Upper lobe of left lung (tissue), 6 donors: ENCODE measurements around the gene PHTF2. TPM values are rescaled to one million over a fixed set of nuclear protein-coding genes. Genes with fewer than 3 reads are reported as not detected.

Experiments
- ATAC-seq, 2 donors: fragments of 200-7000 bp; cut with Tn5 transposase; one replicate each; pipeline ENCODE4 v1.9.1; 2022; ENCODE audit warnings: mild to moderate bottlenecking in 2 of 2, moderate library complexity in 2 of 2; ENCODE audit not compliant: low FRiP score in 2 of 2
- DNase-seq, 2 donors: peaks; one replicate each; pipeline ENCODE4 v3.0.0-alpha.2; 2019 to 2020
- H3K27ac ChIP-seq, 4 donors: fragments of 200-600 bp; sonication (generic); one replicate each; pipeline ENCODE4 v1.5.1; 2016 to 2019
- H3K27me3 ChIP-seq, 4 donors: fragments of 200-600 bp; sonication (generic); one replicate each; pipeline ENCODE4 v1.5.1; 2017 to 2019
- H3K36me3 ChIP-seq, 4 donors: fragments of 200-600 bp; sonication (generic); one replicate each; pipeline ENCODE4 v1.5.1; 2016 to 2019
- H3K4me1 ChIP-seq, 4 donors: fragments of 200-600 bp; sonication (generic); one replicate each; pipeline ENCODE4 v1.5.1; 2018 to 2019
- H3K4me3 ChIP-seq, 4 donors: fragments of 200-600 bp; sonication (generic); one replicate each; pipeline ENCODE4 v1.5.1; 2017 to 2019; ENCODE audit warnings: mild to moderate bottlenecking in 2 of 4, moderate library complexity in 1 of 4
- H3K9me3 ChIP-seq, 4 donors: fragments of 200-600 bp; sonication (generic); one replicate each; pipeline ENCODE4 v1.5.1; 2018 to 2019
- CTCF ChIP-seq, 6 experiments: fragments of 450-650 bp in 4 of 6; fragments of 200-600 bp in 2 of 6; sonication (generic) in 2 of 6; IDR thresholded peaks; one replicate each; pipeline ENCODE4 v1.5.1; 2016 to 2019; ENCODE audit warnings: antibody characterized with exemption in 6 of 6
- EP300 ChIP-seq, 4 donors: sonication (generic); formaldehyde crosslinking; IDR thresholded peaks; one replicate each; pipeline ENCODE4 v1.5.1; 2017; ENCODE audit warnings: antibody characterized with exemption in 4 of 4, control low read depth in 2 of 4
- POLR2A ChIP-seq, 4 donors: fragments of 450-650 bp; IDR thresholded peaks; one replicate each; pipeline ENCODE4 v1.5.1; 2016 to 2017; ENCODE audit warnings: antibody characterized with exemption in 4 of 4, mild to moderate bottlenecking in 2 of 4
- POLR2AphosphoS5 ChIP-seq, 2 donors: sonication (generic); formaldehyde crosslinking; IDR thresholded peaks; one replicate each; pipeline ENCODE4 v1.5.1; 2017; ENCODE audit warnings: antibody characterized with exemption in 2 of 2
- WGBS, 2 donors: methylation state at CpG; one replicate each; pipeline ENCODE4 v1.1.5; 2017 to 2018; 5-methylcytosine and 5-hydroxymethylcytosine counted together
- total RNA-seq, 6 donors: library from RNA; depleted of rRNA in 4 of 6; stranded (reverse); fragments of >200 nt in 4 of 6; gene quantifications; one replicate each; pipeline versions ENCODE4 v1.1.0 to v1.2.1, GENCODE V29; 2016 to 2021
- donor health status: DM: no; HTN: no; CAD: no; lungs with moderate emphysema.
- donor health status: DM: no; HTN: yes; CAD: no; lungs with severe emphysema.

The PHTF2 gene
- total RNA-seq, 6 donors from 2014 or later: 7.0 to 25.2 (median 14.7) TPM

GRCh38 chr7:77759294-77759889 lies 39.2 kb upstream of the PHTF2 start:
- no peaks in the 10 kb centered on the region for H3K27me3 ChIP-seq
- peak overlapping the region in 2 of 4 donors; percentile 29 to 57 for H3K27ac ChIP-seq
- peak in 1 of 2 donors; percentile 89 for ATAC-seq
- 1 to 2% methylated on average over 3 of the region's 3 CpGs for WGBS, 2 donors
- no peak overlapping the region for H3K4me3 ChIP-seq
- no peaks in the 10 kb centered on the region for H3K36me3 ChIP-seq
- TF ChIP-seq EP300 (IDR thresholded peaks at IDR 0.05): no peak
- TF ChIP-seq POLR2A (IDR thresholded peaks at IDR 0.05): no peak
- no peak for TF ChIP-seq POLR2AphosphoS5 (IDR thresholded peaks at IDR 0.05)
- peak; percentile 71 to 82 (median 79) for TF ChIP-seq CTCF (IDR thresholded peaks at IDR 0.05)
- peaks cover 9 to 38% (median 12%) of the 10 kb centered on the region in 4 donors for H3K4me1 ChIP-seq
- no peaks in the 10 kb centered on the region for H3K9me3 ChIP-seq
- peak in 1 of 2 donors; percentile 64 for DNase-seq

GRCh38 chr7:77760809-77761453 lies 37.6 kb upstream of the PHTF2 start:
- WGBS, 2 donors: 86 to 89% methylated on average over 10 of the region's 10 CpGs
- Histone ChIP-seq H3K4me3 (no peak overlapping the region), H3K4me1 (peaks cover 12 to 42% (median 13%) of the 10 kb centered on the region in 4 donors), H3K27ac (no peak overlapping the region), H3K9me3 (no peaks in the 10 kb centered on the region), H3K36me3 (peaks cover 0 to 1% (median under 1%) of the 10 kb centered on the region in 4 donors), H3K27me3 (no peaks in the 10 kb centered on the region)
- no peak for DNase-seq
- ATAC-seq: no peak
- TF ChIP-seq EP300 (IDR thresholded peaks at IDR 0.05) (no peak), CTCF (IDR thresholded peaks at IDR 0.05) (no peak), POLR2AphosphoS5 (IDR thresholded peaks at IDR 0.05) (no peak), POLR2A (IDR thresholded peaks at IDR 0.05) (no peak)

GRCh38 chr7:77765481-77765880 lies 33.1 kb upstream of the PHTF2 start:
- ATAC-seq: no peak
- TF ChIP-seq POLR2A (IDR thresholded peaks at IDR 0.05): no peak
- no peak for TF ChIP-seq CTCF (IDR thresholded peaks at IDR 0.05)
- no peak for TF ChIP-seq EP300 (IDR thresholded peaks at IDR 0.05)
- no peak for TF ChIP-seq POLR2AphosphoS5 (IDR thresholded peaks at IDR 0.05)
- 61 to 68% methylated on average over 3 of the region's 3 CpGs for WGBS, 2 donors
- no peak for DNase-seq
- Histone ChIP-seq H3K36me3 (peaks cover 0 to 20% (median 2%) of the 10 kb centered on the region in 4 donors), H3K9me3 (no peaks in the 10 kb centered on the region), H3K4me3 (no peak overlapping the region), H3K27ac (peak overlapping the region in 1 of 4 donors; percentile 39), H3K27me3 (no peaks in the 10 kb centered on the region), H3K4me1 (peaks cover 0 to 25% (median 7%) of the 10 kb centered on the region in 4 donors)

GRCh38 chr7:77765906-77766800 lies 32.4 kb upstream of the PHTF2 start:
- H3K36me3 ChIP-seq: peaks cover 0 to 25% (median 4%) of the 10 kb centered on the region in 4 donors
- H3K27ac ChIP-seq: peak overlapping the region; percentile 16 to 39 (median 26)
- no peak for DNase-seq
- H3K9me3 ChIP-seq: no peaks in the 10 kb centered on the region
- H3K4me1 ChIP-seq: peaks cover 0 to 21% (median 7%) of the 10 kb centered on the region in 4 donors
- no peak overlapping the region for H3K4me3 ChIP-seq
- TF ChIP-seq POLR2AphosphoS5 (IDR thresholded peaks at IDR 0.05) (no peak), POLR2A (IDR thresholded peaks at IDR 0.05) (no peak), EP300 (IDR thresholded peaks at IDR 0.05) (no peak), CTCF (IDR thresholded peaks at IDR 0.05) (no peak)
- WGBS, 2 donors: 77 to 85% methylated on average over 4 of the region's 4 CpGs
- no peaks in the 10 kb centered on the region for H3K27me3 ChIP-seq
- ATAC-seq: no peak
